Astrocyte of the spinal cord (primary cell): ENCODE results near the gene MFN1.

Source experiments
- DNase-seq: peaks from one replicate; pipeline ENCODE4 v3.0.0; 2011; ENCODE audit warnings: low read depth, low spot score
- H3K4me3 ChIP-seq: 2 replicates; pipeline ENCODE4 v1.5.1; 2011; ENCODE audit warnings: low read depth, mild to moderate bottlenecking, low read length, moderate library complexity
- CTCF ChIP-seq: IDR thresholded peaks from 2 replicates; pipeline ENCODE4 v1.5.1; 2012; ENCODE audit warnings: low read depth, mild to moderate bottlenecking, low read length, inconsistent platforms
- in situ Hi-C: cut with HindIII; loops from 2 replicates; pipeline ENCODE4 v1.10.0; 2017; ENCODE audit warnings: low sequenced_read_pairs

Gene MFN1

DNA sequence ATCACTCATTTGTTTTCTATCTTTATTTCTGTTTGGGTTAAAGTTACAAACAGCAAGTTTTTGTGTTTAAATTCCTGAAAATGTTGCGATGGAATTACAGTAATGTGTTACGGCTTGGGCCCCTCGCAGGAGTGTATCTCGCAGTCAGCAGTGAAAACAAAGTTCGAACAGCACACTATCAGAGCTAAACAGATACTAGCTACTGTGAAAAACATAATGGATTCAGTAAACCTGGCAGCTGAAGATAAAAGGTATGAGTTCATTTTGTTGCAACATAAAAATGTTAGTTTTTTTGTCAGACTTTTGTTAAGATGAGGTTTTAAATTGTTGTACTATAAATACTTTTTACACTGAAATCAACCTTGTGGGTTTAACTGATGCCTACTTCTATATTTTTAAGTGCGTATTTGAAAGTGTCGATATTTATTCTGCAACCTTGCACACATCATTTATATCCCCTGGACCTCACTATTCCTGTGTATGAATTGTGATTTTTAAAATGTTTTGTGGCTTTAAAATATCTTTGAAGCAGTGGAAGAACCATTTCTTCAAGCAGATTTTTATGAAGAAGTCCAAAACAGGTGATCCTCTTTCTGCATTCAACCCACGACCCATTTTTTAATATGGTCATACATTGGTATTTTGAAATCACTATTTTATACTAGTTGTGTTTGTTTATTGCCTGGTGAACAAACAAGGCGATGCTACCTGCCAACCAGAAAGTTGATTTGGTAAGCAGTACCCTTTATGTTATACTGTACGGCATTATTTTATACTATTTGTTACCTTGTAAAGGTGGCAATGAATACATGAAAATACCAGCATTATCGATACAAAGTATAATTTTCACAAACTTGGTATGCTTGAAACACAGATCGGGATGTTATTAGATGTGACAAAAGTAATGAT, 27.8 kb downstream of the MFN1 start:
- no peak for DNase-seq
- no peak for TF ChIP-seq CTCF
- in situ Hi-C loops: no loop called here
- H3K4me3 ChIP-seq: no peak overlapping the region

- no peak overlapping the region for H3K4me3 ChIP-seq
- in situ Hi-C loops: no loop called here
- TF ChIP-seq CTCF: no peak
- no peak for DNase-seq
These were observed 29.0 kb downstream of the MFN1 start for GRCh38 chr3:179376474-179376873.

GRCh38 chr3:179391906-179392305, 44.4 kb downstream of the MFN1 start:
- in situ Hi-C loops: no loop called here
- DNase-seq: no peak
- H3K4me3 ChIP-seq: no peak overlapping the region
- no peak for TF ChIP-seq CTCF

- in situ Hi-C loops: no loop called here
- DNase-seq: peak; percentile 40
- TF ChIP-seq CTCF: no peak
- H3K4me3 ChIP-seq: no peak overlapping the region
These were observed 51.2 kb downstream of the MFN1 start for GRCh38 chr3:179398574-179399231.

DNA sequence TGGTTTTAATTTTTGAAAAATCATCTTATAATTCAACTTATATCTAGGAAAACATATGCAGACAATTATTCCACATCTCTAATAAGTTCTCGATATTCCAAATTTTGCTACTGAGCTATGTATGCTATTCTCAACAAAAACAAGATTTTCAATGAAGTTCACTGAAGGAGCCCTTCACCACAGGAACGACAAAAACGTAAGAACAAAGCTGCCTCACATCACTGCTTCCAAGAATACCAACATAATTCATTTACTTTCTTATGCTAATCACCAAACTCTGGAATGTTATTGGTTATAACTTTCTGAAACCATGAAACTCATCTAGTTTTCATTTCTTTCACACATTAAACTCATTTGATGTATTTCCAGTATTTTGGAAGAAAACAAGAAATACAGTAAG, 54.1 kb downstream of the MFN1 start:
- in situ Hi-C loops: no loop called here

DNA sequence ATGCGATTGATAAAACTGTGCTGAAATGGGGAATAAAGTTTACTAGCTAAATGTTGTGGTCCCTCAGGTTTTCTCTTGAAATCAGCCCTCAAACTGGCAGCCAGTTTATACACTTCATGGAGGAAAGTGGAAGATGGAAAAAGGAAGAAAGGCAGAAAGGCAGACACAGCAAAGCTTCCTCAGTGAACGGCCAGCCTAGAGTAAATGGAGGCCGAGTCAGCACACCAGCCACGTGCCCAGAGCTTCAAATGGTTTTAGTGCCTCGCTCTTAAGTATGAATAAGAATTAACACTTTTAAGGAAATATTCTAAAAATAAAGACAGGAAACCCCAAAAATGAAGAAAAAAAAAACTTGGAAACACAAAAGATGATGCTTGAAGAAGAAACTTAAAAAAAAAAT, 55.5 kb downstream of the MFN1 start:
- H3K4me3 ChIP-seq: no peak overlapping the region
- in situ Hi-C loops: no loop called here
- no peak for DNase-seq
- TF ChIP-seq CTCF: no peak

More for the DNA sequence above, 54.1 kb downstream of the MFN1 start:
- peak; percentile 39 for DNase-seq
- no peak for TF ChIP-seq CTCF
- H3K4me3 ChIP-seq: no peak overlapping the region
